Stimulated activated effector memory CD8-positive, alpha-beta T cell treated with anti-CD3 and anti-CD28 coated beads, Interleukin-12 subunit alpha, Interleukin-12 subunit beta, amount 100 ng/mL, for 72 hours (primary cell): Measurements from ENCODE around the gene SORBS2.
"Not testable (repeated sequence)": the region's sequence is repeated elsewhere in the genome, so short reads cannot be mapped to it uniquely, and the experiment has no call there.

ENCODE experiments used
- ATAC-seq: fragments of 150-1000 bp; cut with Tn5 transposase; 2 replicates; pipeline ENCODE4 v1.10.0; 2021
- DNase-seq, 2 donors: peaks; one replicate each; pipeline ENCODE4 v3.0.0; 2021 to 2022; ENCODE audit warnings: low spot score in 2 of 2
- H3K27ac Mint-ChIP-seq: one replicate; pipeline ENCODE4 v1.8.0; 2022; ENCODE audit warnings: mild to moderate bottlenecking, mixed read lengths
- H3K36me3 Mint-ChIP-seq: one replicate; pipeline ENCODE4 v1.8.0; 2022; ENCODE audit warnings: mild to moderate bottlenecking, mixed read lengths
- H3K4me1 Mint-ChIP-seq: one replicate; pipeline ENCODE4 v1.8.0; 2022; ENCODE audit warnings: mixed read lengths
- H3K4me3 Mint-ChIP-seq: one replicate; pipeline ENCODE4 v1.8.0; 2022; ENCODE audit warnings: mild to moderate bottlenecking, mixed read lengths
- H3K9me3 Mint-ChIP-seq: one replicate; pipeline ENCODE4 v1.8.0; 2022; ENCODE audit warnings: mixed read lengths

SORBS2 gene

GRCh38 chr4:185710487-185710995 lies 101.5 kb downstream of the SORBS2 start:
- Mint-ChIP-seq H3K36me3 (no peaks in the 10 kb centered on the region), H3K4me1 (no peaks in the 10 kb centered on the region), H3K4me3 (no peak overlapping the region), H3K9me3 (no peaks in the 10 kb centered on the region), H3K27ac (no peak overlapping the region)
- DNase-seq (no peak), ATAC-seq (no peak)

GRCh38 chr4:185709802-185710486 lies 102.0 kb downstream of the SORBS2 start:
- H3K27ac Mint-ChIP-seq: no peak overlapping the region
- H3K4me1 Mint-ChIP-seq: no peaks in the 10 kb centered on the region
- ATAC-seq: no peak

GRCh38 chr4:185708348-185708747 lies 103.6 kb downstream of the SORBS2 start:
- no peak for DNase-seq
- H3K9me3 Mint-ChIP-seq: no peaks in the 10 kb centered on the region
- no peaks in the 10 kb centered on the region for H3K36me3 Mint-ChIP-seq
- ATAC-seq: no peak
- no peaks in the 10 kb centered on the region for H3K4me1 Mint-ChIP-seq
- no peak overlapping the region for H3K4me3 Mint-ChIP-seq
- H3K27ac Mint-ChIP-seq: no peak overlapping the region

More at GRCh38 chr4:185709802-185710486, 102.0 kb downstream of the SORBS2 start:
- DNase-seq: no peak
- Mint-ChIP-seq H3K36me3 (no peaks in the 10 kb centered on the region), H3K4me3 (no peak overlapping the region), H3K9me3 (no peaks in the 10 kb centered on the region)

GRCh38 chr4:185707622-185708021 lies 104.4 kb downstream of the SORBS2 start:
- H3K27ac Mint-ChIP-seq, H3K4me1 Mint-ChIP-seq, DNase-seq, H3K9me3 Mint-ChIP-seq, H3K4me3 Mint-ChIP-seq, H3K36me3 Mint-ChIP-seq, ATAC-seq: not testable (repeated sequence)

- no peaks in the 10 kb centered on the region for H3K9me3 Mint-ChIP-seq
- H3K27ac Mint-ChIP-seq: no peak overlapping the region
- no peak for DNase-seq
- no peak overlapping the region for H3K4me3 Mint-ChIP-seq
- no peak for ATAC-seq
- no peaks in the 10 kb centered on the region for H3K36me3 Mint-ChIP-seq
- H3K4me1 Mint-ChIP-seq: no peaks in the 10 kb centered on the region
These were observed 109.8 kb downstream of the SORBS2 start for GRCh38 chr4:185702147-185702663.

- no peak for DNase-seq
- Mint-ChIP-seq H3K36me3 (no peaks in the 10 kb centered on the region), H3K9me3 (no peaks in the 10 kb centered on the region), H3K27ac (no peak overlapping the region), H3K4me3 (no peak overlapping the region), H3K4me1 (no peaks in the 10 kb centered on the region)
- ATAC-seq: no peak
These were observed 111.4 kb downstream of the SORBS2 start for GRCh38 chr4:185700630-185701029.

- no peak overlapping the region for H3K27ac Mint-ChIP-seq
These were observed 111.9 kb downstream of the SORBS2 start for GRCh38 chr4:185700048-185700447.

GRCh38 chr4:185697488-185697887 lies 114.5 kb downstream of the SORBS2 start:
- Mint-ChIP-seq H3K4me1 (no peaks in the 10 kb centered on the region), H3K4me3 (no peak overlapping the region), H3K36me3 (no peaks in the 10 kb centered on the region), H3K9me3 (no peaks in the 10 kb centered on the region), H3K27ac (no peak overlapping the region)
- DNase-seq: no peak
- ATAC-seq: no peak

More at GRCh38 chr4:185700048-185700447, 111.9 kb downstream of the SORBS2 start:
- Mint-ChIP-seq H3K9me3 (no peaks in the 10 kb centered on the region), H3K4me3 (no peak overlapping the region), H3K4me1 (no peaks in the 10 kb centered on the region), H3K36me3 (no peaks in the 10 kb centered on the region)
- no peak for ATAC-seq
- DNase-seq: no peak

- Mint-ChIP-seq H3K9me3 (no peaks in the 10 kb centered on the region), H3K4me1 (no peaks in the 10 kb centered on the region), H3K36me3 (no peaks in the 10 kb centered on the region), H3K27ac (no peak overlapping the region), H3K4me3 (no peak overlapping the region)
- DNase-seq (no peak), ATAC-seq (no peak)
These were observed 116.3 kb downstream of the SORBS2 start for GRCh38 chr4:185695743-185696142.

GRCh38 chr4:185693548-185694215 lies 118.3 kb downstream of the SORBS2 start:
- H3K36me3 Mint-ChIP-seq: no peaks in the 10 kb centered on the region
- DNase-seq (no peak), ATAC-seq (no peak)
- H3K9me3 Mint-ChIP-seq: no peaks in the 10 kb centered on the region
- H3K27ac Mint-ChIP-seq: no peak overlapping the region
- no peak overlapping the region for H3K4me3 Mint-ChIP-seq
- H3K4me1 Mint-ChIP-seq: no peaks in the 10 kb centered on the region

GRCh38 chr4:185689407-185689806 lies 122.6 kb downstream of the SORBS2 start:
- H3K4me1 Mint-ChIP-seq: no peaks in the 10 kb centered on the region
- no peaks in the 10 kb centered on the region for H3K9me3 Mint-ChIP-seq
- H3K36me3 Mint-ChIP-seq: no peaks in the 10 kb centered on the region
- no peak overlapping the region for H3K4me3 Mint-ChIP-seq
- no peak for DNase-seq
- no peak for ATAC-seq
- no peak overlapping the region for H3K27ac Mint-ChIP-seq

GRCh38 chr4:185685804-185686203 lies 126.2 kb downstream of the SORBS2 start:
- H3K36me3 Mint-ChIP-seq: no peaks in the 10 kb centered on the region
- no peaks in the 10 kb centered on the region for H3K9me3 Mint-ChIP-seq
- H3K27ac Mint-ChIP-seq: no peak overlapping the region
- H3K4me1 Mint-ChIP-seq: no peaks in the 10 kb centered on the region
- DNase-seq: no peak
- H3K4me3 Mint-ChIP-seq: no peak overlapping the region
- ATAC-seq: no peak

GRCh38 chr4:185683896-185684295 lies 128.1 kb downstream of the SORBS2 start:
- no peak for ATAC-seq
- Mint-ChIP-seq H3K27ac (no peak overlapping the region), H3K36me3 (no peaks in the 10 kb centered on the region), H3K4me3 (no peak overlapping the region), H3K9me3 (no peaks in the 10 kb centered on the region), H3K4me1 (no peaks in the 10 kb centered on the region)
- no peak for DNase-seq

- H3K27ac Mint-ChIP-seq: no peak overlapping the region
- no peak for DNase-seq
- no peaks in the 10 kb centered on the region for H3K36me3 Mint-ChIP-seq
- no peak for ATAC-seq
- no peaks in the 10 kb centered on the region for H3K9me3 Mint-ChIP-seq
- no peaks in the 10 kb centered on the region for H3K4me1 Mint-ChIP-seq
- no peak overlapping the region for H3K4me3 Mint-ChIP-seq
These were observed 128.8 kb downstream of the SORBS2 start for GRCh38 chr4:185683222-185683621.

- DNase-seq (no peak), ATAC-seq (no peak)
- no peak overlapping the region for H3K4me3 Mint-ChIP-seq
- H3K36me3 Mint-ChIP-seq: no peaks in the 10 kb centered on the region
- H3K9me3 Mint-ChIP-seq: no peaks in the 10 kb centered on the region
- H3K4me1 Mint-ChIP-seq: no peaks in the 10 kb centered on the region
- H3K27ac Mint-ChIP-seq: no peak overlapping the region
These were observed 129.8 kb downstream of the SORBS2 start for GRCh38 chr4:185682236-185682635.

GRCh38 chr4:185681604-185682003 lies 130.4 kb downstream of the SORBS2 start:
- DNase-seq (no peak), ATAC-seq (no peak)
- Mint-ChIP-seq H3K4me1 (no peaks in the 10 kb centered on the region), H3K9me3 (no peaks in the 10 kb centered on the region), H3K27ac (no peak overlapping the region), H3K36me3 (no peaks in the 10 kb centered on the region), H3K4me3 (no peak overlapping the region)
